IMR-90 (cell line): ENCODE data around the gene MAPK13. TPM values are rescaled to one million over a fixed set of nuclear protein-coding genes. Genes with fewer than 3 reads are reported as not detected.
"Not testable (repeated sequence)": the region's sequence is repeated elsewhere in the genome, so short reads cannot be mapped to it uniquely, and the experiment has no call there.

ENCODE experiments used
- ATAC-seq: fragments of 200-7000 bp; cut with Tn5 transposase; 2 replicates; pipeline ENCODE4 v1.9.1; 2020; ENCODE audit warnings: low read depth, mild to moderate bottlenecking, moderate library complexity
- BruUV-seq: library from RNA; stranded (reverse); fragments of 400-500 nt; replicated peaks from 2 replicates; lab custom pipeline; 2021; lab: Mats Ljungman, UMichigan
- CTCF ChIA-PET: fragments of 300-600 bp; formaldehyde crosslinking; extraction: SDS; loops from one replicate; lab custom pipeline; 2021; ENCODE audit warnings: antibody characterized with exemption; lab: Yijun Ruan, JAX
- POLR2A ChIA-PET: fragments of 300-600 bp; sonication (Branson Sonifier 250); formaldehyde crosslinking; loops from one replicate; lab custom pipeline; 2022; ENCODE audit warnings: antibody characterized with exemption; ENCODE audit not compliant: unreplicated experiment; lab: Charles Lee
- DNase-seq: peaks from one replicate; pipeline ENCODE4 v3.0.0; 2013
- H2AFZ ChIP-seq: replicated peaks from 2 replicates; pipeline ENCODE3; 2013; ENCODE audit warnings: low read length, mild to moderate bottlenecking; ENCODE audit not compliant: poor library complexity
- H2AK5ac ChIP-seq: 2 replicates; pipeline ENCODE4 v1.6.1; 2013; ENCODE audit warnings: low read depth, low read length, inconsistent platforms
- H2AK9ac ChIP-seq: replicated peaks from 2 replicates; pipeline ENCODE3; 2013; ENCODE audit warnings: mild to moderate bottlenecking, low read depth, low read length, moderate library complexity; ENCODE audit not compliant: poor library complexity
- H2BK120ac ChIP-seq: 2 replicates; pipeline ENCODE4 v1.6.1; 2013; ENCODE audit warnings: low read depth, low read length, inconsistent platforms
- H2BK15ac ChIP-seq: 3 replicates; pipeline ENCODE4 v1.6.1; 2013; ENCODE audit warnings: low read depth, low read length, inconsistent platforms
- H2BK20ac ChIP-seq: 2 replicates; pipeline ENCODE4 v1.6.1; 2013; ENCODE audit warnings: low read depth, mild to moderate bottlenecking, inconsistent platforms, low read length, moderate library complexity
- H2BK5ac ChIP-seq: 2 replicates; pipeline ENCODE4 v1.6.1; 2013; ENCODE audit warnings: mild to moderate bottlenecking, low read depth, low read length, inconsistent platforms; ENCODE audit not compliant: poor library complexity, severe bottlenecking
- H3K14ac ChIP-seq: replicated peaks from 2 replicates; pipeline ENCODE4 v1.6.1; 2013; ENCODE audit warnings: low read depth, low read length, inconsistent platforms
- H3K18ac ChIP-seq: 2 replicates; pipeline ENCODE4 v1.6.1; 2013; ENCODE audit warnings: low read depth, low read length, control low read depth
- H3K23ac ChIP-seq: 2 replicates; pipeline ENCODE4 v1.6.1; 2013; ENCODE audit warnings: low read depth, low read length, inconsistent platforms
- H3K27ac ChIP-seq: 2 replicates; pipeline ENCODE4 v1.5.1; 2013; ENCODE audit warnings: mild to moderate bottlenecking, control low read depth, low read length; ENCODE audit not compliant: insufficient read depth
- H3K27me3 ChIP-seq: 2 replicates; pipeline ENCODE4 v1.6.1; 2013; ENCODE audit warnings: low read length; ENCODE audit not compliant: control insufficient read depth, insufficient read depth
- H3K36me3 ChIP-seq: 2 replicates; pipeline ENCODE4 v1.6.1; 2013; ENCODE audit warnings: low read length, mixed read lengths; ENCODE audit not compliant: control insufficient read depth, insufficient read depth
- H3K4ac ChIP-seq: 2 replicates; pipeline ENCODE4 v1.6.1; 2013; ENCODE audit warnings: low read depth, low read length, inconsistent platforms
- H3K4me1 ChIP-seq: 2 replicates; pipeline ENCODE4 v1.6.1; 2013; ENCODE audit warnings: low read length, mixed read lengths; ENCODE audit not compliant: control insufficient read depth, insufficient read depth
- H3K4me2 ChIP-seq: 2 replicates; pipeline ENCODE4 v1.6.1; 2013; ENCODE audit warnings: low read depth, mild to moderate bottlenecking, control low read depth, low read length, moderate library complexity
- H3K4me3 ChIP-seq: 2 replicates; pipeline ENCODE4 v1.5.1; 2013; ENCODE audit warnings: low read depth, mild to moderate bottlenecking, control low read depth, low read length, moderate library complexity; ENCODE audit not compliant: insufficient read depth
- H3K56ac ChIP-seq: 2 replicates; pipeline ENCODE4 v1.6.1; 2013; ENCODE audit warnings: low read length, inconsistent platforms; ENCODE audit not compliant: insufficient read depth; ENCODE audit errors: extremely low read depth
- H3K79me1 ChIP-seq, 2 experiments: 2 replicates each; pipeline ENCODE4 v1.6.1; 2013; ENCODE audit warnings: low read length in 2 of 2, inconsistent platforms in 1 of 2, low read depth in 1 of 2
- H3K9ac ChIP-seq: 2 replicates; pipeline ENCODE4 v1.6.1; 2013; ENCODE audit warnings: low read depth, low read length, control low read depth
- H3K9me1 ChIP-seq: 2 replicates; pipeline ENCODE4 v1.6.1; 2013; ENCODE audit warnings: low read length, inconsistent platforms; ENCODE audit not compliant: insufficient read depth
- H3K9me3 ChIP-seq: 2 replicates; pipeline ENCODE4 v1.6.1; 2013; ENCODE audit warnings: low read length; ENCODE audit not compliant: control insufficient read depth, insufficient read depth
- H4K20me1 ChIP-seq: 2 replicates; pipeline ENCODE4 v1.6.1; 2013; ENCODE audit warnings: low read length, inconsistent platforms; ENCODE audit not compliant: insufficient read depth
- H4K5ac ChIP-seq: 2 replicates; pipeline ENCODE4 v1.6.1; 2013; ENCODE audit warnings: mild to moderate bottlenecking, low read depth, low read length, control low read depth
- H4K8ac ChIP-seq, 2 experiments: 2 replicates each; pipeline ENCODE4 v1.6.1; 2013; ENCODE audit warnings: low read depth in 2 of 2, low read length in 2 of 2, control low read depth in 1 of 2, inconsistent platforms in 1 of 2
- H4K91ac ChIP-seq: 2 replicates; pipeline ENCODE4 v1.6.1; 2013; ENCODE audit warnings: low read depth, low read length, inconsistent platforms; ENCODE audit not compliant: insufficient read depth
- WGBS, 2 experiments: methylation state at CpG; one replicate each; pipeline versions ENCODE4 v1.1.5 to v1.1.7; 2013; ENCODE audit warnings: missing lambda C conversion rate in 2 of 2; ENCODE audit not compliant: insufficient read length in 1 of 2; ENCODE audit errors: extremely low coverage in 2 of 2; 5-methylcytosine and 5-hydroxymethylcytosine counted together
- dilution Hi-C: fragments of 300-500 bp; cut with HindIII; formaldehyde crosslinking; loops from one replicate; pipeline ENCODE4 v1.14.3; 2018; ENCODE audit warnings: low sequenced_read_pairs; ENCODE audit not compliant: unreplicated experiment
- in situ Hi-C: fragments of 300-500 bp; cut with MboI; formaldehyde crosslinking; loops from 3 replicates; pipeline ENCODE4 v1.14.3; 2019; ENCODE audit warnings: low sequenced_read_pairs, inconsistent platforms, mixed read lengths
- intact Hi-C: fragments of 100-400 bp; cut with micrococcal nuclease; formaldehyde crosslinking; loops from 2 replicates; pipeline ENCODE4 v1.10.0; 2022
- polyA plus RNA-seq, 3 experiments: library from polyadenylated mRNA; depleted of rRNA; stranded (reverse); fragments of >200 nt; gene quantifications; 2 replicates each; pipeline ENCODE4 v1.2.3, GENCODE V29; 2012; ENCODE audit warnings: low replicate concordance in 1 of 3
- total RNA-seq: library from RNA; depleted of rRNA; stranded (reverse); fragments of >200 nt; gene quantifications from 2 replicates; pipeline ENCODE4 v1.2.3, GENCODE V29; 2012

Gene MAPK13
- total and polyA plus RNA-seq, 2 of the 4 experiments (the other 2 are of a cell fraction) = 2.0 to 2.9 TPM

GRCh38 chr6:36088204-36088603 is 42.1 kb upstream of the MAPK13 start:
- H4K5ac ChIP-seq, H3K14ac ChIP-seq, intact Hi-C loops, POLR2A ChIA-PET, ATAC-seq, H3K56ac ChIP-seq, H4K91ac ChIP-seq, DNase-seq, H3K27me3 ChIP-seq, H2AFZ ChIP-seq, H2AK9ac ChIP-seq, H4K20me1 ChIP-seq, dilution Hi-C loops, BruUV-seq, H2AK5ac ChIP-seq, H3K4me2 ChIP-seq, CTCF ChIA-PET, H3K79me1 ChIP-seq, H3K9ac ChIP-seq, H2BK20ac ChIP-seq, H3K4me3 ChIP-seq, H2BK120ac ChIP-seq, H3K18ac ChIP-seq, H2BK15ac ChIP-seq, H3K4me1 ChIP-seq, H3K23ac ChIP-seq, H4K8ac ChIP-seq, H2BK5ac ChIP-seq, in situ Hi-C loops, H3K27ac ChIP-seq, H3K4ac ChIP-seq, H3K9me3 ChIP-seq, H3K9me1 ChIP-seq: not testable (repeated sequence)
- H3K36me3 ChIP-seq = peaks cover 19% of the 10 kb centered on the region
- no CpG with 5 or more reads among the region's 5 CpGs for WGBS, 2 experiments
